GM23338 (cell line): Measurements from ENCODE around the gene CSTPP1. TPM values are rescaled to one million over a fixed set of nuclear protein-coding genes. Genes with fewer than 3 reads are reported as not detected.

Experiments used
- ATAC-seq: fragments of 200-7000 bp; cut with Tn5 transposase; 3 replicates; pipeline ENCODE4 v1.9.1; 2020
- DNase-seq: peaks from one replicate; pipeline ENCODE4 v3.0.0-alpha.2; 2015; ENCODE audit warnings: low spot score
- H2AFZ ChIP-seq: fragments of 200-600 bp; sonication (generic); 2 replicates; pipeline ENCODE4 v1.8.0; 2016; ENCODE audit warnings: antibody characterized with exemption, mild to moderate bottlenecking, moderate library complexity
- H3F3A ChIP-seq: fragments of 200-600 bp; sonication (generic); replicated peaks from 2 replicates; pipeline ENCODE4 v1.8.0; 2017; ENCODE audit warnings: antibody characterized with exemption, mixed run types, low read depth
- H3K27ac ChIP-seq: fragments of 200-600 bp; sonication (generic); 2 replicates; pipeline ENCODE4 v1.6.1; 2016; ENCODE audit warnings: low read depth
- H3K27me3 ChIP-seq: fragments of 200-600 bp; sonication (generic); 2 replicates; pipeline ENCODE4 v1.8.0; 2016; ENCODE audit warnings: mild to moderate bottlenecking, mixed run types, moderate library complexity; ENCODE audit not compliant: insufficient read depth
- H3K36me3 ChIP-seq: fragments of 200-600 bp; sonication (generic); 2 replicates; pipeline ENCODE4 v1.8.0; 2016; ENCODE audit warnings: mild to moderate bottlenecking; ENCODE audit not compliant: insufficient read depth
- H3K4me1 ChIP-seq: fragments of 200-600 bp; sonication (generic); 2 replicates; pipeline ENCODE4 v1.8.0; 2016; ENCODE audit warnings: mild to moderate bottlenecking, moderate library complexity; ENCODE audit not compliant: insufficient read depth
- H3K4me2 ChIP-seq: fragments of 200-600 bp; sonication (generic); 2 replicates; pipeline ENCODE4 v1.7.1; 2017; ENCODE audit warnings: mixed run types
- H3K4me3 ChIP-seq: fragments of 200-600 bp; sonication (generic); 2 replicates; pipeline ENCODE4 v1.6.1; 2016; ENCODE audit warnings: mixed run types
- H3K79me2 ChIP-seq: fragments of 200-600 bp; sonication (generic); replicated peaks from 2 replicates; pipeline ENCODE4 v1.8.0; 2017; ENCODE audit warnings: mild to moderate bottlenecking; ENCODE audit not compliant: insufficient read depth
- H3K9me2 ChIP-seq: fragments of 200-600 bp; sonication (generic); 2 replicates; pipeline ENCODE4 v1.8.0; 2017; ENCODE audit not compliant: insufficient read depth
- H4K20me1 ChIP-seq: fragments of 200-600 bp; sonication (generic); replicated peaks from 2 replicates; pipeline ENCODE4 v1.8.0; 2017; ENCODE audit warnings: mild to moderate bottlenecking; ENCODE audit not compliant: insufficient read depth
- H3K27ac Mint-ChIP-seq: 2 replicates; pipeline ENCODE4 v1.8.0; 2020; ENCODE audit warnings: inconsistent platforms, mild to moderate bottlenecking, moderate library complexity, mixed read lengths
- H3K27me3 Mint-ChIP-seq: 3 replicates; pipeline ENCODE4 v1.8.0; 2022; ENCODE audit warnings: low read depth, mild to moderate bottlenecking, moderate library complexity, mixed read lengths, inconsistent platforms; ENCODE audit not compliant: insufficient read depth, poor library complexity
- H3K36me3 Mint-ChIP-seq: 3 replicates; pipeline ENCODE4 v1.8.0; 2021; ENCODE audit warnings: low read depth, mild to moderate bottlenecking, inconsistent platforms, moderate library complexity, mixed read lengths
- H3K4me1 Mint-ChIP-seq: 3 replicates; pipeline ENCODE4 v1.8.0; 2020; ENCODE audit warnings: mild to moderate bottlenecking, inconsistent platforms, mixed read lengths
- H3K4me3 Mint-ChIP-seq: 3 replicates; pipeline ENCODE4 v1.8.0; 2021; ENCODE audit warnings: moderate library complexity, mild to moderate bottlenecking, inconsistent platforms, mixed read lengths
- H3K9me3 Mint-ChIP-seq: 3 replicates; pipeline ENCODE4 v1.8.0; 2020; ENCODE audit warnings: moderate library complexity, mild to moderate bottlenecking, inconsistent platforms, mixed read lengths
- CREB1 ChIP-seq: fragments of 250-450 bp; sonication (Bioruptor Pico); IDR thresholded peaks from 2 replicates; pipeline ENCODE4 v1.5.0; 2020; ENCODE audit warnings: low read depth, mild to moderate bottlenecking, moderate library complexity
- CTCF ChIP-seq, 2 experiments: fragments of 200-600 bp in 1 of 2; sonication (generic) in 1 of 2; conservative IDR thresholded peaks; 2 replicates each; pipeline versions ENCODE4 v1.5.1 to v1.6.1; 2016 to 2017; ENCODE audit warnings: antibody characterized with exemption in 2 of 2, low read depth in 2 of 2, mild to moderate bottlenecking in 2 of 2, moderate library complexity in 1 of 2
- EZH2phosphoT487 ChIP-seq: fragments of 200-600 bp; sonication (generic); IDR thresholded peaks from one replicate; pipeline ENCODE4 v1.8.1; 2018; ENCODE audit warnings: antibody characterized with exemption; ENCODE audit not compliant: unreplicated experiment
- JUNB ChIP-seq: IDR thresholded peaks from one replicate; pipeline ENCODE4 v1.6.1; 2016; ENCODE audit warnings: antibody characterized with exemption; ENCODE audit not compliant: unreplicated experiment
- NANOG ChIP-seq: IDR thresholded peaks from 2 replicates; pipeline ENCODE4 v1.6.1; 2016; ENCODE audit warnings: antibody characterized with exemption, borderline replicate concordance
- REST ChIP-seq: IDR thresholded peaks from one replicate; pipeline ENCODE4 v1.6.1; 2018; ENCODE audit warnings: antibody characterized with exemption; ENCODE audit not compliant: unreplicated experiment
- STAT1 ChIP-seq: IDR thresholded peaks from one replicate; pipeline ENCODE4 v1.6.1; 2016; ENCODE audit warnings: antibody characterized with exemption; ENCODE audit not compliant: unreplicated experiment
- ZNF331 ChIP-seq: fragments of 250-450 bp; sonication (Bioruptor Pico); IDR thresholded peaks from 2 replicates; pipeline ENCODE4 v1.5.0; 2020; ENCODE audit warnings: low read depth, mild to moderate bottlenecking, moderate library complexity
- polyA plus RNA-seq: library from polyadenylated mRNA; unstranded; fragments of >200 nt; fragmentation: Nextera tagmentation; extraction: Ambion mirVana; gene quantifications from 2 replicates; pipeline ENCODE4 v1.2.1, GENCODE V29; 2016
- total RNA-seq: library from RNA; depleted of rRNA; stranded (reverse); fragments of >200 nt; shearing (Covaris generic); gene quantifications from 2 replicates; pipeline ENCODE4 v1.2.3, GENCODE V29; 2014

The CSTPP1 gene
- total and polyA plus RNA-seq, 2 experiments from 2014 or later: 23.5 to 42.6 TPM

- peaks cover 9% of the 10 kb centered on the region; the same call in 1 of the 3 replicates for H3K36me3 Mint-ChIP-seq
Measured at GRCh38 chr11:47181271-47181670, 244.7 kb downstream of the CSTPP1 start.

More at GRCh38 chr11:47181271-47181670, 244.7 kb downstream of the CSTPP1 start:
- H3K4me1 ChIP-seq: peaks cover 8% of the 10 kb centered on the region
- H3K4me2 ChIP-seq: no peak overlapping the region
- no peaks in the 10 kb centered on the region; the same call in 1 of the 2 replicates for H4K20me1 ChIP-seq
- no peaks in the 10 kb centered on the region for H3K36me3 ChIP-seq
- H3F3A ChIP-seq: peaks cover 22% of the 10 kb centered on the region
- TF ChIP-seq JUNB: no peak
- TF ChIP-seq ZNF331 (CRISPR knock-in tag): no peak
- no peak for TF ChIP-seq EZH2phosphoT487
- no peak for TF ChIP-seq STAT1
- TF ChIP-seq NANOG: no peak
- no peak for TF ChIP-seq CTCF (conservative IDR thresholded peaks at IDR 0.05; ENCODE audit: low read depth in 2 of 2)
- no peak for TF ChIP-seq CREB1 (CRISPR knock-in tag)
- no peak for TF ChIP-seq REST
- no peak overlapping the region for H3K27ac ChIP-seq
- Mint-ChIP-seq H3K9me3 (no peaks in the 10 kb centered on the region), H3K4me3 (no peak overlapping the region), H3K27me3 (peaks cover 16% of the 10 kb centered on the region), H3K4me1 (peaks cover 19% of the 10 kb centered on the region), H3K27ac (no peak overlapping the region)
- no peak for DNase-seq
- no peak for ATAC-seq
- no peaks in the 10 kb centered on the region for H3K27me3 ChIP-seq
- H2AFZ ChIP-seq: no peak overlapping the region
- no peaks in the 10 kb centered on the region for H3K9me2 ChIP-seq
- H3K4me3 ChIP-seq: no peak overlapping the region
- H3K79me2 ChIP-seq: peaks cover 26% of the 10 kb centered on the region
